GM18867 (cell line): ENCODE data around the gene ZNF736.
A peak's percentile ranks its signal among the peaks of the same experiment; 100 is the strongest.
"Not testable (repeated sequence)": the region's sequence is repeated elsewhere in the genome, so short reads cannot be mapped to it uniquely, and the experiment has no call there.

Experiments
- ATAC-seq: cut with Tn5 transposase; IDR thresholded peaks from one replicate; pipeline ENCODE4 v1.9.1; 2021; ENCODE audit warnings: mild to moderate bottlenecking, moderate library complexity; ENCODE audit not compliant: unreplicated experiment

The ZNF736 gene

GRCh38 chr7:64313740-64314491, at the start of gene ZNF736:
Gene ZNF736 (plus strand): TSS chr7:64313961. CDS start chr7:64314151, 190 bp downstream.
- peak; percentile 100 for ATAC-seq

- ATAC-seq = no peak
These were observed 47.3 kb upstream of the ZNF736 start for GRCh38 chr7:64266341-64266919.

GRCh38 chr7:64277630-64278029, 36.1 kb upstream of the ZNF736 start:
- ATAC-seq = no peak

- ATAC-seq = no peak
These were observed 18.9 kb upstream of the ZNF736 start for GRCh38 chr7:64294701-64295420.

- ATAC-seq = not testable (repeated sequence)
These were observed 16.3 kb upstream of the ZNF736 start for GRCh38 chr7:64297418-64297817.

GRCh38 chr7:64300641-64301405, 12.9 kb upstream of the ZNF736 start:
- ATAC-seq = no peak

- peak; percentile 98 for ATAC-seq
These were observed 6.3 kb upstream of the ZNF736 start for GRCh38 chr7:64307254-64308015.

GRCh38 chr7:64308016-64308270, 5.8 kb upstream of the ZNF736 start:
- no peak for ATAC-seq

- ATAC-seq = no peak
These were observed 3.3 kb upstream of the ZNF736 start for GRCh38 chr7:64310426-64310825.

- ATAC-seq = no peak
These were observed 935 bp upstream of the ZNF736 start for GRCh38 chr7:64312826-64313225.

- ATAC-seq = no peak
These were observed 805 bp downstream of the ZNF736 start for GRCh38 chr7:64314566-64314965.

GRCh38 chr7:64316031-64316742, 2.4 kb downstream of the ZNF736 start:
- ATAC-seq = not testable (repeated sequence)

GRCh38 chr7:64320547-64321513, 7.1 kb downstream of the ZNF736 start:
- ATAC-seq = no peak

- ATAC-seq = not testable (repeated sequence)
These were observed 10.4 kb downstream of the ZNF736 start for GRCh38 chr7:64324166-64324565.

GRCh38 chr7:64348713-64349210, 35.0 kb downstream of the ZNF736 start:
- not testable (repeated sequence) for ATAC-seq

GRCh38 chr7:64359543-64359942, 45.8 kb downstream of the ZNF736 start:
- ATAC-seq = no peak

- no peak for ATAC-seq
These were observed 57.4 kb downstream of the ZNF736 start for GRCh38 chr7:64371116-64371515.

GRCh38 chr7:64373017-64373416, 59.3 kb downstream of the ZNF736 start:
- no peak for ATAC-seq

- ATAC-seq = no peak
These were observed 86.6 kb downstream of the ZNF736 start for GRCh38 chr7:64400401-64400800.
